ENCODE measurements around the gene CROCC2.

DNA sequence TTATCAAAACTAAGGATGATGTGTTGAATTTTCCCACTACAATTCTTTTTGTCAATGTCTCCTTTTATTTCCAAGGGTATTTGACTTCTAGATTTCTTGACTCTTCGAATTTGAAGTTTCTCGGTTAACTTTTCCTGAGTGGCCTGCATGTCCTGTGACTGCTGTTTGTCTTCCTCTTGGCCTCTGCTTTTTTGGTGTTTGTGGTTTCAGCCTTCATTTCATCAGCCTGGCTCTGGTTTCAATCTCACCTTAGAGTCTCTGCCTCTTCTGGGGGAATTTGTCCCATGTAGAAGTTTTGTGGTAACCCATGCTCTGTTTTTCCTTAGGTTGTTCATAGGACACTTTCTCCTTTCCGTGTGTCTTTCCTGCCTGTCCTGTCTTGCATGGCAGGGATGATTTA is 64.0 kb downstream of the CROCC2 start:
- no peak for TF ChIP-seq GABPA (IDR thresholded peaks at IDR 0.05; ENCODE audit: low read depth)
- no peak for TF ChIP-seq CTCF (IDR thresholded peaks at IDR 0.05; ENCODE audit: insufficient read depth, low read length)
- TF ChIP-seq, protein P1, sequence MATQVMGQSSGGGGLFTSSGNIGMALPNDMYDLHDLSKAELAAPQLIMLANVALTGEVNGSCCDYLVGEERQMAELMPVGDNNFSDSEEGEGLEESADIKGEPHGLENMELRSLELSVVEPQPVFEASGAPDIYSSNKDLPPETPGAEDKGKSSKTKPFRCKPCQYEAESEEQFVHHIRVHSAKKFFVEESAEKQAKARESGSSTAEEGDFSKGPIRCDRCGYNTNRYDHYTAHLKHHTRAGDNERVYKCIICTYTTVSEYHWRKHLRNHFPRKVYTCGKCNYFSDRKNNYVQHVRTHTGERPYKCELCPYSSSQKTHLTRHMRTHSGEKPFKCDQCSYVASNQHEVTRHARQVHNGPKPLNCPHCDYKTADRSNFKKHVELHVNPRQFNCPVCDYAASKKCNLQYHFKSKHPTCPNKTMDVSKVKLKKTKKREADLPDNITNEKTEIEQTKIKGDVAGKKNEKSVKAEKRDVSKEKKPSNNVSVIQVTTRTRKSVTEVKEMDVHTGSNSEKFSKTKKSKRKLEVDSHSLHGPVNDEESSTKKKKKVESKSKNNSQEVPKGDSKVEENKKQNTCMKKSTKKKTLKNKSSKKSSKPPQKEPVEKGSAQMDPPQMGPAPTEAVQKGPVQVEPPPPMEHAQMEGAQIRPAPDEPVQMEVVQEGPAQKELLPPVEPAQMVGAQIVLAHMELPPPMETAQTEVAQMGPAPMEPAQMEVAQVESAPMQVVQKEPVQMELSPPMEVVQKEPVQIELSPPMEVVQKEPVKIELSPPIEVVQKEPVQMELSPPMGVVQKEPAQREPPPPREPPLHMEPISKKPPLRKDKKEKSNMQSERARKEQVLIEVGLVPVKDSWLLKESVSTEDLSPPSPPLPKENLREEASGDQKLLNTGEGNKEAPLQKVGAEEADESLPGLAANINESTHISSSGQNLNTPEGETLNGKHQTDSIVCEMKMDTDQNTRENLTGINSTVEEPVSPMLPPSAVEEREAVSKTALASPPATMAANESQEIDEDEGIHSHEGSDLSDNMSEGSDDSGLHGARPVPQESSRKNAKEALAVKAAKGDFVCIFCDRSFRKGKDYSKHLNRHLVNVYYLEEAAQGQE (IDR thresholded peaks at IDR 0.05; ENCODE audit: insufficient replicate concordance, low read depth) = no peak

Measured in HL-60 (cell line).